Gastroesophageal sphincter (tissue), 4 donors: ENCODE data around the gene SGSM1. TPM values are rescaled to one million over a fixed set of nuclear protein-coding genes. Genes with fewer than 3 reads are reported as not detected.
A peak's percentile ranks its signal among the peaks of the same experiment; 100 is the strongest.

Experiments
- ATAC-seq: fragments of 150-250 bp; one replicate; pipeline ENCODE4 v1.9.1; 2016; ENCODE audit warnings: mild to moderate bottlenecking, moderate library complexity
- H3K27ac ChIP-seq, 4 donors: fragments of 200-600 bp; sonication (generic) in 3 of 4; 1 replicate in 3 of 4; 2 replicates in 1 of 4; pipeline ENCODE4 v1.5.1; 2016 to 2019
- H3K27me3 ChIP-seq: fragments of 200-600 bp; sonication (generic); one replicate; pipeline ENCODE4 v1.5.1; 2019
- H3K36me3 ChIP-seq, 2 donors: fragments of 200-600 bp; sonication (generic); one replicate each; pipeline ENCODE4 v1.5.1; 2019; ENCODE audit warnings: control low read depth in 1 of 2
- H3K4me1 ChIP-seq, 3 donors: fragments of 200-600 bp; sonication (generic); 1 replicate in 2 of 3; 2 replicates in 1 of 3; pipeline ENCODE4 v1.5.1; 2016 to 2019; ENCODE audit warnings: control low read depth in 2 of 3
- H3K4me3 ChIP-seq, 2 donors: fragments of 200-600 bp; sonication (generic); one replicate each; pipeline ENCODE4 v1.5.1; 2019; ENCODE audit warnings: mild to moderate bottlenecking in 1 of 2, moderate library complexity in 1 of 2
- H3K9me3 ChIP-seq, 3 donors: fragments of 200-600 bp; sonication (generic); one replicate each; pipeline ENCODE4 v1.5.1; 2017 to 2019; ENCODE audit warnings: control low read depth in 2 of 3
- EP300 ChIP-seq: sonication (generic); formaldehyde crosslinking; IDR thresholded peaks from one replicate; pipeline ENCODE4 v1.6.1; 2017; ENCODE audit warnings: antibody characterized with exemption, mild to moderate bottlenecking
- POLR2A ChIP-seq, 2 donors: fragments of 450-650 bp; IDR thresholded peaks; one replicate each; pipeline ENCODE4 v1.6.1; 2017; ENCODE audit warnings: antibody characterized with exemption in 2 of 2, mild to moderate bottlenecking in 2 of 2, moderate library complexity in 1 of 2
- POLR2AphosphoS5 ChIP-seq: sonication (generic); formaldehyde crosslinking; IDR thresholded peaks from one replicate; pipeline ENCODE4 v1.6.1; 2017; ENCODE audit warnings: antibody characterized with exemption
- WGBS, 2 donors: methylation state at CpG; one replicate each; pipeline ENCODE4 v1.1.5; 2018; ENCODE audit warnings: low coverage in 1 of 2; 5-methylcytosine and 5-hydroxymethylcytosine counted together
- total RNA-seq, 4 donors: library from RNA; depleted of rRNA; stranded (reverse); fragments of >200 nt; gene quantifications; one replicate each; pipeline ENCODE4 v1.1.0, GENCODE V29; 2016
- TF ChIP-seq, protein P1 (sequence below), 4 experiments: fragments of 200-600 bp in 2 of 4; fragments of 450-650 bp in 2 of 4; sonication (generic) in 1 of 4; IDR thresholded peaks; one replicate each; pipeline ENCODE4 v1.5.1; 2017 to 2019; ENCODE audit warnings: antibody characterized with exemption in 4 of 4, mild to moderate bottlenecking in 2 of 4, moderate library complexity in 2 of 4

Gene SGSM1
- total RNA-seq, 4 donors from 2014 or later: 1.8 to 4.2 (median 2.4) TPM

- H3K4me1 ChIP-seq: no peaks in the 10 kb centered on the region
- H3K27ac ChIP-seq: no peak overlapping the region
- no peaks in the 10 kb centered on the region for H3K27me3 ChIP-seq
- H3K9me3 ChIP-seq: no peaks in the 10 kb centered on the region
- H3K36me3 ChIP-seq: no peaks in the 10 kb centered on the region
- no peak overlapping the region for H3K4me3 ChIP-seq
- 31 to 60% methylated on average over 2 of the region's 2 CpGs for WGBS, 2 donors
- TF ChIP-seq POLR2AphosphoS5 (no peak), EP300 (no peak)
- TF ChIP-seq, protein P1, sequence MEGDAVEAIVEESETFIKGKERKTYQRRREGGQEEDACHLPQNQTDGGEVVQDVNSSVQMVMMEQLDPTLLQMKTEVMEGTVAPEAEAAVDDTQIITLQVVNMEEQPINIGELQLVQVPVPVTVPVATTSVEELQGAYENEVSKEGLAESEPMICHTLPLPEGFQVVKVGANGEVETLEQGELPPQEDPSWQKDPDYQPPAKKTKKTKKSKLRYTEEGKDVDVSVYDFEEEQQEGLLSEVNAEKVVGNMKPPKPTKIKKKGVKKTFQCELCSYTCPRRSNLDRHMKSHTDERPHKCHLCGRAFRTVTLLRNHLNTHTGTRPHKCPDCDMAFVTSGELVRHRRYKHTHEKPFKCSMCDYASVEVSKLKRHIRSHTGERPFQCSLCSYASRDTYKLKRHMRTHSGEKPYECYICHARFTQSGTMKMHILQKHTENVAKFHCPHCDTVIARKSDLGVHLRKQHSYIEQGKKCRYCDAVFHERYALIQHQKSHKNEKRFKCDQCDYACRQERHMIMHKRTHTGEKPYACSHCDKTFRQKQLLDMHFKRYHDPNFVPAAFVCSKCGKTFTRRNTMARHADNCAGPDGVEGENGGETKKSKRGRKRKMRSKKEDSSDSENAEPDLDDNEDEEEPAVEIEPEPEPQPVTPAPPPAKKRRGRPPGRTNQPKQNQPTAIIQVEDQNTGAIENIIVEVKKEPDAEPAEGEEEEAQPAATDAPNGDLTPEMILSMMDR (IDR thresholded peaks at IDR 0.05): no peak
- ATAC-seq: no peak
Measured at GRCh38 chr22:24937114-24937513, 131.1 kb downstream of the SGSM1 start.

DNA sequence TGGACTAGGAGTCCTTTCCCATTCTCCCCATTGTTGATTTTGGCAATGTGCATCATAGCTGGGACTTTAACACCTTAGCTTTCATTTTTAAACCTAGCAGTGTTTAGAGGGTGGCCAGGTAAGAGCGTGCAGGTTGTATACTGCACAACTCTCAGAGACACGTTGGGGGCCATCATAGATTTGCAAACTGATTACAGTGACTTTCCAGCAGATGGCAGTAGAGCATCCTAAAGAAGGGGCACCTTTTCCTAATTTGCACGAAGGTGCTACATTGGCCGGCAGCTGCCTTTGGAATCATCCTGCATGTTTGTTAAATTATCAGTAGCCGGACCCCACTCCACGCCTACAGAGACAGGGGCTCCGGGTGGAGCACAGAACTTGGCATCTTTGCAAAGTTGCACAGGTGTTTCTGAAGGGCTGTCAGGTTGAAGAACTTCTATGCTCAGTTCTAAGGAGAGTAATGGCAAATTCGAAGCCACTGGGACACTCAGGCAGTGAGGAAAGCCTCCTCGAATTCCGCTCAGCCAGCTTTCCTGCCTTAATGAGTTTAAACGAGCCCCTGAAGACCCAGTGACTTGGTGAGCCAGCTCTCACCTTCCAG lies 132.8 kb downstream of the SGSM1 start:
- Histone ChIP-seq H3K27me3 (no peaks in the 10 kb centered on the region), H3K4me3 (no peak overlapping the region), H3K27ac (no peak overlapping the region), H3K4me1 (no peaks in the 10 kb centered on the region), H3K36me3 (no peaks in the 10 kb centered on the region), H3K9me3 (no peaks in the 10 kb centered on the region)
- WGBS, 2 donors: 0 to 22% methylated on average over 2 to 8 of the region's 11 CpGs
- peak; percentile 46 for ATAC-seq
- no peak for TF ChIP-seq POLR2AphosphoS5
- TF ChIP-seq, protein P1 (IDR thresholded peaks at IDR 0.05): peak in 3 of 4 experiments; percentile 52 to 69 (median 65)

- Histone ChIP-seq H3K27me3 (peaks cover 16% of the 10 kb centered on the region), H3K36me3 (no peaks in the 10 kb centered on the region), H3K27ac (no peak overlapping the region), H3K9me3 (no peaks in the 10 kb centered on the region), H3K4me1 (no peaks in the 10 kb centered on the region), H3K4me3 (no peak overlapping the region)
- no peak for ATAC-seq
- WGBS, 2 donors: 86% methylated on average over 1 of the region's 3 CpGs; no CpG with 5 or more reads in 1 of the 2 donors
- TF ChIP-seq POLR2AphosphoS5: no peak
Measured at GRCh38 chr22:24942301-24942700, 136.3 kb downstream of the SGSM1 start.

DNA sequence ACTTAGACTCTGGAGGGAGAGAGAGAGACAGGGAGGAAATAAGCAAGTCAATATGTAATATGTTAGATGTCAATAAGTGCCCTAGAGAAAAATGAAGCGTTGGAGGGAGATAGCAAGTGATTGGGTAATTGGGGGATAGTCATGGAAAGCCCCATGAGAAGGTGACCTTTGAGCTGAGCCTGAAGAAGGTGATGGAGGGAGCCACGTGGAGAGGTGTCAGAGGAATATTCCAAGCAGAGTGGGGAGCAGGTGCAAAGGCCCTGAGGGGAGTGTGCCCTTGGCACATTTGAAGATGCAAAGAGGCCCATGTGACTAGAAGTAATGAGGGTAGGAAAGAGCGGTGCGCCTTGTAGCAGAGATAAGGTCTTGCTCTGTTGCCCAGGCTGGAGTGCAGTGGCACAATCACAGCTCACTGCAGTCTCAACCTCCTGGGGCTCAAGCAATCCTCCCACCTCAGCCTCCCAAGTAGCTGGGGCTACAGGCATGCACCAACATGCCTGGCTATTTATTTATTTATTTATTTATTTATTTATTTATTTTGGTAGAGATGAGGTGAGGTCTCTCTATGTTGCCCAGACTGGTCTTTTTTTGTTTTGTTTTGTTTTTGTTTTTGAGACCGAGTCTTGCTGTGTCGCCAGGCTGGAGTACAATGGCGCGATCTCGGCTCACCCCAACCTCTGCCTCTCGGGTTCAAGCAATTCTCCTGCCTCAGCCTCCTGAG lies 138.4 kb downstream of the SGSM1 start:
- ATAC-seq: no peak
- TF ChIP-seq, protein P1 (IDR thresholded peaks at IDR 0.05): no peak
- TF ChIP-seq POLR2AphosphoS5: no peak
- no peak for TF ChIP-seq EP300
- no peak for TF ChIP-seq POLR2A (IDR thresholded peaks at IDR 0.05)
- H3K27ac ChIP-seq: no peak overlapping the region
- no peaks in the 10 kb centered on the region for H3K36me3 ChIP-seq
- peaks cover 31% of the 10 kb centered on the region for H3K27me3 ChIP-seq
- WGBS, 2 donors: 87 to 89% methylated on average over 5 to 10 of the region's 10 CpGs
- H3K4me1 ChIP-seq: no peaks in the 10 kb centered on the region
- H3K9me3 ChIP-seq: no peaks in the 10 kb centered on the region
- no peak overlapping the region for H3K4me3 ChIP-seq

- no peak overlapping the region for H3K4me3 ChIP-seq
- peaks cover 31% of the 10 kb centered on the region for H3K27me3 ChIP-seq
- ATAC-seq: no peak
- TF ChIP-seq POLR2A (IDR thresholded peaks at IDR 0.05): no peak
- TF ChIP-seq POLR2AphosphoS5: no peak
- TF ChIP-seq, protein P1 (IDR thresholded peaks at IDR 0.05): no peak
- TF ChIP-seq EP300: no peak
- H3K27ac ChIP-seq: no peak overlapping the region
- WGBS, 2 donors: 74 to 91% methylated on average over 4 of the region's 4 CpGs
- H3K36me3 ChIP-seq: no peaks in the 10 kb centered on the region
- no peaks in the 10 kb centered on the region for H3K9me3 ChIP-seq
- H3K4me1 ChIP-seq: peaks cover 0 to 5% (median 0%) of the 10 kb centered on the region in 3 donors
Measured at GRCh38 chr22:24945430-24945829, 139.4 kb downstream of the SGSM1 start.
